ENCODE results near the gene SLC2A1.
A peak's percentile ranks its signal among the peaks of the same experiment; 100 is the strongest.

The SLC2A1 gene

DNA sequence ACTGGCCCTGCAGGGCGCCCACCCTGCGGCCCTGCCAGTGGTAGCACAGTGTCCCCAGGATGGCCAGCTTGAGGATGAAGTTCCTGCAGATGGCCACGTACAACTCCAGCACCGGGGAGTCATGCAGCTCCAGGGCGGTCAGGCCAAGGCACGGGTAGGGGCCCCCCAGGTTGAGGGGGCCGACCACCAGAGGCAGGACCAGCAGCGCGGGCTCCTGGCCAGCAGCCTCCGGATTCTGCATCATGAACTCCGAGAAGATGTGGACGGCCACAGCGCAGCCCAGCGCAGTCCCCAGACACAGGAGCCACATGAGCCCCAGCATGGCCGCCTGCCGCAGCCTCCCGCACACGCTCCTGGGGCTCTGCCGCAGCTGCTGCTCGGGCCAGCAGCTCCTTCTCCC lies 71.3 kb downstream of the SLC2A1 start:
- DNase-seq: no peak

DNA sequence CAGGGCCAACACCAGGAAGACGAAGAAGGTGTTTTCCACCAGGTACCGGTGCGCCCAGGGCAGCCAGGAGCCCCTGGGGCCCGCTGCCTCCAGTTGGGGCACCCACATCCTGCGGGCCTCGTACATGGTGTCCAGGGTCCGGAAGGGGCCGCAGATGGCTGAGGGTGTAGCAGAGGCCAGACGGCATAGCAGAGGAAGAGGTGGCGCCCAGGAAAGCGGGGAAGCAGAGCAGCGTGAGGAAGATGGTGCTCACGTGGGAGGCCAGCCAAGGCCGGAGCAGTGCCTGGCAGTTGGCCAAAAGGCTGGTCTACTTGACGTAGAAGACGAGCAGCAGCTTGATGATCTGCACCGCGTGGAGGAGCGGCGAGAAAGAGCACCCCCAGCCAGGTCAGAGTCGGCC lies 71.9 kb downstream of the SLC2A1 start:
- DNase-seq: peak; percentile 71

DNA sequence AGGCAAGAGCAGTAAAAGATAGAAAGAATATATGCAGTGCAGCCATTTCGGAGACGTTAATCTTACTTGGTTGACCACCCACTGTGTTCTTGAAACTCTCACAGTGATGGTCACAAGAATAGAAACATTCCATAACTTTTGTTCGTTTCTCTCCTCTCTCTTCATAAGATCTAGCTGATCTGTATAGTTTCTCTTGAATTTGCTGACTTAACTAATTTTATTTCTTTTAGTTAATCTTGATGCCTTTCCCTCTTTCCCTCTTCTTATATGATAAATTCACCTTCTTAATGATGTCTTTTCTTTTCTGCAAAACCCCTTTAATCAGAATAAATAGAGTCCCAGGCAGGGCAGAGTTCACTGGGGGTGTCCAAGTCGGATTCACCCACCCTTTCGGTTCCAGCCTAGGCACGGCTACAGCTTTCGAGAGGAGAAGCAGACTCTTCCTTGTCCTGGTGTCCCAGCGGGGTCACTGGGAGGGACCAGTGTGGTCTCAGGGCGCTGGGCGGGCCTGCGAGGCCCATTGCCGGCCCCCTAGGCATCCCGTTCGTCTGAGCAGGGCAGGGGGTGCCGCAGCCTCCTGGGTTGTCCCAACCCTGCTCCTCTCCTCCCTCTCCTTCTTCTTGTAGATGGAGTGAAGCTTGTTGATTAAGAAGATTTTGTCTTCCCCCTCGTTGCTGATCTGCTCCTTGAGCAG lies 72.5 kb downstream of the SLC2A1 start:
- no peak for DNase-seq

DNA sequence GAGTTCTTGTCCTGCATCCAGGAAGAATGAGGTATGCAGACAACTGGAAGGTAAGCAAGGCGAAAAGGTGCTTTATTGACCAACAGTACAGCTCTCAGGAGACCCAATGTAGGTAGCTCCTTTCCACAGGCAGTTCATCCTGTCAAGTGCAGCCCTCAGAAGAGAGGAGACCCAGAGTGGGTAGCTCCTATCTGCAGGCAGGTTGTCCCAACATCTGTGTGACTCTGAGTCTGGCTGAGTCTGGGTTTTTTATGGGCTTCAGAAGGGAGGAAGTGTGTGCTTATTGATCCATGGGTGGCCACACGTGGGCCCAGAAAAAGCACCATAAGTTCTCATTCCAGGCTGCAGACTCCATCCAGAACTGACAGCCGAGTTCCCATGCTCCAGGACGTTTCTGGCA lies 78.3 kb downstream of the SLC2A1 start:
- no peak for DNase-seq

DNA sequence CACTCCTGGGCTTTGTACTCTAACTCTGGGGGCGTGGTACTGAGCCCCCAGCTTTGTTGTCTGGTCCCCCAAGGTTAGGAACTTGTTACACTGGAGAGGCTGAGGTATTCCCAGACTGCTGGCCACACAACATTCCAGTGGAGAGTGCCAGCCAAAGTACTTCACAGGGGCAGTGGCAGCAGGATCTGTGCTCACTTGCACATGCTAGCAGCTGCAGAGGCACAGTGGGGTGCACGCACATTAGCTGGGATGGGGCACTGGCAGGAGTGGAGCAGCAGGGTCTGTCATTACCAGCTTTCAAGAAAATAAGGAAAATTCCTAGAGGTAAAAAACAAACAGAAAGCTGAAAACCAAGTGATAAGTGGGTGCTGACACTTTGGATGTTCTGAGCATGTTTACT lies 81.3 kb downstream of the SLC2A1 start:
- no peak for DNase-seq

DNA sequence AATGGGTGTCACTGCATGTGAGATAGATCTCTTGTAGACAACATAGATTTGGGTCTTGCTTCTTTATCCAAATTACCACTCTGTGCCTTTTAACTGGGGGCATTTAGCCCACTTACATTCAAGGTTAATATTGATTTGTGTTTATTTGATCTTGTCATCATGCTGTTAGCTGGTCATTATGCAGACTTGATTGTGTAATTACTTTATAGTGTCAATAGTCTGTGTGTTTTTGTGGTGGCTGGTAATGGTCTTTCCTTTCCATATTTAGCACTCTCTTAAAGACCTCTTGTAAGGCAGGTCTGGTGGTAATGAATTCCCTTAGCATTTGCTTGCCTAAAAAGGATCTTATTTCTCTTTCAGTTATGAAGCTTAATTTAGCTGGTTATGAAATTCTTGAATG lies 82.7 kb downstream of the SLC2A1 start:
- DNase-seq: no peak
